Activated gamma-delta T cell (primary cell): ENCODE results near the gene NUP205.
A peak's percentile ranks its signal among the peaks of the same experiment; 100 is the strongest.
"Not testable (repeated sequence)": the region's sequence is repeated elsewhere in the genome, so short reads cannot be mapped to it uniquely, and the experiment has no call there.

Experiments used
- DNase-seq: peaks from one replicate; lab custom pipeline; 2025; lab: John Stamatoyannopoulos, UW

NUP205 gene

GRCh38 chr7:135620447-135620846 is 62.7 kb downstream of the NUP205 start:
- no peak for DNase-seq

GRCh38 chr7:135620980-135621850 is 63.5 kb downstream of the NUP205 start:
- DNase-seq = no peak

GRCh38 chr7:135634191-135634878 is 76.6 kb downstream of the NUP205 start:
- DNase-seq = no peak

GRCh38 chr7:135639690-135640089 is 82.0 kb downstream of the NUP205 start:
- not testable (repeated sequence) for DNase-seq

- no peak for DNase-seq
Observed at GRCh38 chr7:135644154-135644553, 86.4 kb downstream of the NUP205 start.

- DNase-seq = no peak
Observed at GRCh38 chr7:135644729-135645128, 87.0 kb downstream of the NUP205 start.

GRCh38 chr7:135645296-135645904 is 87.7 kb downstream of the NUP205 start:
- no peak for DNase-seq

- DNase-seq = no peak
Observed at GRCh38 chr7:135647755-135648154, 90.0 kb downstream of the NUP205 start.

GRCh38 chr7:135648235-135648634 is 90.5 kb downstream of the NUP205 start:
- DNase-seq = no peak

- no peak for DNase-seq
Observed at GRCh38 chr7:135650831-135651573, 93.3 kb downstream of the NUP205 start.

GRCh38 chr7:135653340-135654080 is 95.8 kb downstream of the NUP205 start:
- DNase-seq = no peak

- DNase-seq = no peak
Observed at GRCh38 chr7:135658564-135658963, 100.8 kb downstream of the NUP205 start.

- DNase-seq = no peak
Observed at GRCh38 chr7:135659159-135659846, 101.6 kb downstream of the NUP205 start.

- DNase-seq = no peak
Observed at GRCh38 chr7:135661311-135662122, 103.8 kb downstream of the NUP205 start.

- no peak for DNase-seq
Observed at GRCh38 chr7:135662123-135662372, 104.3 kb downstream of the NUP205 start.

GRCh38 chr7:135662373-135663114 is 104.8 kb downstream of the NUP205 start, which contains the start of gene STMP1:
Gene STMP1 (plus strand): TSS chr7:135662514.
- DNase-seq = peak; percentile 92

- DNase-seq = no peak
Observed at GRCh38 chr7:135664046-135664589, 106.4 kb downstream of the NUP205 start.

- DNase-seq = no peak
Observed at GRCh38 chr7:135665042-135665441, 107.3 kb downstream of the NUP205 start.

- no peak for DNase-seq
Observed at GRCh38 chr7:135666156-135666555, 108.4 kb downstream of the NUP205 start.
